ENCODE data around the gene CTXND2.

- no peak for TF ChIP-seq CTCF (IDR thresholded peaks at IDR 0.05)
- TF ChIP-seq POLR2A (IDR thresholded peaks at IDR 0.05): no peak
These were observed 44.8 kb downstream of the CTXND2 start for GRCh38 chr1:150931773-150932172.
